Osteoblast (primary cell): ENCODE data around the gene ESRRG. TPM values are rescaled to one million over a fixed set of nuclear protein-coding genes. Genes with fewer than 3 reads are reported as not detected.

Source experiments
- DNase-seq: peaks from one replicate; pipeline ENCODE4 v3.0.0; 2011; ENCODE audit warnings: low spot score, mixed read lengths; ENCODE audit not compliant: insufficient read length; ENCODE audit errors: missing footprints
- H2AFZ ChIP-seq: 2 replicates; pipeline ENCODE4 v1.6.0; 2011; ENCODE audit warnings: mild to moderate bottlenecking, low read length
- H3K27ac ChIP-seq: 2 replicates; pipeline ENCODE4 v1.5.1; 2011; ENCODE audit warnings: mild to moderate bottlenecking, low read depth, low read length, moderate library complexity
- H3K27me3 ChIP-seq: 2 replicates; pipeline ENCODE4 v1.6.0; 2012; ENCODE audit warnings: mild to moderate bottlenecking, control low read depth, inconsistent platforms, low read length, moderate library complexity; ENCODE audit not compliant: insufficient read depth
- H3K36me3 ChIP-seq: 2 replicates; pipeline ENCODE4 v1.5.1; 2011; ENCODE audit warnings: mild to moderate bottlenecking, low read length, control low read depth, moderate library complexity; ENCODE audit not compliant: insufficient read depth
- H3K4me1 ChIP-seq: 2 replicates; pipeline ENCODE4 v1.5.1; 2011; ENCODE audit warnings: mild to moderate bottlenecking, low read length, control low read depth, moderate library complexity; ENCODE audit not compliant: insufficient read depth
- H3K4me2 ChIP-seq: 2 replicates; pipeline ENCODE4 v1.6.0; 2011; ENCODE audit warnings: mild to moderate bottlenecking, low read length; ENCODE audit not compliant: insufficient read depth
- H3K4me3 ChIP-seq: fragments of 200-600 bp; sonication (generic); 3 replicates; pipeline ENCODE4 v1.5.1; 2012; ENCODE audit warnings: mild to moderate bottlenecking, low read length, inconsistent platforms; ENCODE audit not compliant: insufficient read depth
- H3K79me2 ChIP-seq: 2 replicates; pipeline ENCODE4 v1.6.0; 2012; ENCODE audit warnings: mild to moderate bottlenecking, low read length, control low read depth, inconsistent platforms; ENCODE audit not compliant: insufficient read depth
- H3K9me3 ChIP-seq: 2 replicates; pipeline ENCODE4 v1.5.1; 2011; ENCODE audit warnings: low read depth, low read length, control low read depth
- H4K20me1 ChIP-seq: 2 replicates; pipeline ENCODE4 v1.6.0; 2012; ENCODE audit warnings: mild to moderate bottlenecking, low read length, control low read depth; ENCODE audit not compliant: insufficient read depth
- CTCF ChIP-seq: IDR thresholded peaks from 2 replicates; pipeline ENCODE4 v1.5.1; 2011; ENCODE audit warnings: mild to moderate bottlenecking, low read depth, low read length, moderate library complexity; ENCODE audit errors: extremely low read depth
- total RNA-seq: library from RNA; depleted of rRNA; stranded (reverse); fragments of >200 nt; gene quantifications from 2 replicates; pipeline ENCODE4 v1.2.3, GENCODE V29; 2012

The ESRRG gene
- total RNA-seq, 1 donor: not detected

GRCh38 chr1:216453777-216454176, 269.5 kb downstream of the ESRRG start:
- peaks cover 4% of the 10 kb centered on the region for H3K4me1 ChIP-seq
- H3K36me3 ChIP-seq: no peaks in the 10 kb centered on the region
- no peak overlapping the region for H3K27ac ChIP-seq
- H3K4me2 ChIP-seq: no peak overlapping the region
- H3K4me3 ChIP-seq: no peak overlapping the region
- H3K79me2 ChIP-seq: no peaks in the 10 kb centered on the region
- peaks cover 3% of the 10 kb centered on the region for H3K9me3 ChIP-seq
- H2AFZ ChIP-seq: no peak overlapping the region
- no peaks in the 10 kb centered on the region for H3K27me3 ChIP-seq
- TF ChIP-seq CTCF: no peak
- H4K20me1 ChIP-seq: no peaks in the 10 kb centered on the region
- no peak for DNase-seq
